OCI-LY7 (cell line): ENCODE results near the gene RAB8B. TPM values are rescaled to one million over a fixed set of nuclear protein-coding genes. Genes with fewer than 3 reads are reported as not detected.

Source experiments
- BruUV-seq: library from RNA; stranded (reverse); fragments of 400-500 nt; replicated peaks from 2 replicates; lab custom pipeline; 2021; lab: Mats Ljungman, UMichigan
- CTCF ChIA-PET: fragments of 300-600 bp; sonication (Branson Sonifier 250); formaldehyde crosslinking; loops from one replicate; lab custom pipeline; 2022; ENCODE audit warnings: antibody characterized with exemption; ENCODE audit not compliant: unreplicated experiment; lab: Charles Lee
- POLR2A ChIA-PET: fragments of 300-600 bp; sonication (Branson Sonifier 250); formaldehyde crosslinking; loops from one replicate; lab custom pipeline; 2022; ENCODE audit warnings: antibody characterized with exemption; lab: Charles Lee
- DNase-seq: peaks from one replicate; pipeline ENCODE4 v3.0.0-alpha.2; 2015; ENCODE audit warnings: low spot score
- H2AFZ ChIP-seq: fragments of 200-600 bp; sonication (generic), shearing (Covaris generic); 2 replicates; pipeline ENCODE4 v1.6.1; 2014; ENCODE audit warnings: mild to moderate bottlenecking, antibody characterized with exemption, low read length, moderate library complexity
- H3K27ac ChIP-seq: fragments of 200-600 bp; sonication (generic); 2 replicates; pipeline ENCODE4 v1.5.1; 2014; ENCODE audit warnings: mixed run types, low read depth, mild to moderate bottlenecking, moderate library complexity, low read length, inconsistent platforms; ENCODE audit not compliant: poor library complexity, severe bottlenecking
- H3K36me3 ChIP-seq: fragments of 200-600 bp; sonication (generic); 2 replicates; pipeline ENCODE4 v1.6.1; 2014; ENCODE audit warnings: mild to moderate bottlenecking, antibody characterized with exemption, low read length, moderate library complexity, mixed read lengths; ENCODE audit not compliant: insufficient read depth
- H3K4me1 ChIP-seq: fragments of 200-600 bp; sonication (generic); 2 replicates; pipeline ENCODE4 v1.5.1; 2014; ENCODE audit warnings: mild to moderate bottlenecking, low read length; ENCODE audit not compliant: insufficient read depth, poor library complexity, severe bottlenecking
- H3K4me2 ChIP-seq: fragments of 200-600 bp; sonication (generic); 2 replicates; pipeline ENCODE4 v1.6.1; 2014; ENCODE audit warnings: mild to moderate bottlenecking, low read length
- H3K4me3 ChIP-seq: fragments of 200-600 bp; sonication (generic); 2 replicates; pipeline ENCODE4 v1.5.1; 2014; ENCODE audit warnings: mild to moderate bottlenecking, low read depth, low read length; ENCODE audit not compliant: poor library complexity, severe bottlenecking
- H3K79me2 ChIP-seq: fragments of 200-600 bp; sonication (generic); 2 replicates; pipeline ENCODE4 v1.6.1; 2016; ENCODE audit warnings: low read depth, mild to moderate bottlenecking, low read length, moderate library complexity, mixed read lengths; ENCODE audit not compliant: insufficient read depth
- H3K9me2 ChIP-seq: fragments of 200-600 bp; sonication (generic); 2 replicates; pipeline ENCODE4 v1.6.1; 2016; ENCODE audit warnings: mild to moderate bottlenecking, low read length, mixed read lengths; ENCODE audit not compliant: insufficient read depth
- H3K9me3 ChIP-seq: fragments of 200-600 bp; sonication (generic); 2 replicates; pipeline ENCODE4 v1.6.1; 2014; ENCODE audit warnings: mild to moderate bottlenecking, mixed run types, low read length, mixed read lengths
- H4K20me1 ChIP-seq: fragments of 200-600 bp; sonication (generic); 2 replicates; pipeline ENCODE4 v1.6.1; 2014; ENCODE audit warnings: mild to moderate bottlenecking, antibody characterized with exemption, low read length, moderate library complexity, mixed read lengths; ENCODE audit not compliant: insufficient read depth
- CTCF ChIP-seq: fragments of 200-600 bp; sonication (generic); conservative IDR thresholded peaks from 2 replicates; pipeline ENCODE4 v1.5.1; 2014; ENCODE audit warnings: mild to moderate bottlenecking, antibody characterized with exemption, low read length, moderate library complexity, mixed read lengths
- EZH2phosphoT487 ChIP-seq: fragments of 200-600 bp; sonication (generic); IDR thresholded peaks from 2 replicates; pipeline ENCODE4 v1.6.1; 2018; ENCODE audit warnings: low read depth, borderline replicate concordance, mild to moderate bottlenecking, mixed run types, antibody characterized with exemption, low read length, moderate library complexity, mixed read lengths
- intact Hi-C: fragments of 100-400 bp; cut with micrococcal nuclease; formaldehyde crosslinking; loops from one replicate; pipeline ENCODE4 v1.10.0; 2022; ENCODE audit not compliant: unreplicated experiment
- total RNA-seq, 2 experiments: library from RNA; depleted of rRNA in 1 of 2; stranded (reverse); fragments of >200 nt in 1 of 2; shearing (Covaris generic) in 1 of 2; gene quantifications; 2 replicates each; pipeline ENCODE4 v1.2.3, GENCODE V29; 2014 to 2022

The RAB8B gene
- total RNA-seq, 2 experiments from 2014 or later = 4.9 to 18.6 TPM

GRCh38 chr15:63305260-63305659 lies 115.9 kb downstream of the RAB8B start:
- no peak for DNase-seq
- no TSS peak for BruUV-seq
- TF ChIP-seq EZH2phosphoT487 = no peak

GRCh38 chr15:63306492-63307073 lies 117.2 kb downstream of the RAB8B start:
- H3K4me2 ChIP-seq = no peak overlapping the region
- no peaks in the 10 kb centered on the region for H3K79me2 ChIP-seq
- TSS peak; percentile 36 for BruUV-seq
- TF ChIP-seq CTCF = no peak
- TF ChIP-seq EZH2phosphoT487 = no peak
- H4K20me1 ChIP-seq = no peaks in the 10 kb centered on the region
- no peak overlapping the region for H3K4me3 ChIP-seq
- H3K27ac ChIP-seq = no peak overlapping the region
- H2AFZ ChIP-seq = no peak overlapping the region
- POLR2A ChIA-PET = no interaction called here
- CTCF ChIA-PET = no interaction called here
- DNase-seq = no peak
- H3K36me3 ChIP-seq = no peaks in the 10 kb centered on the region
- intact Hi-C loops = no loop called here
- no peaks in the 10 kb centered on the region for H3K4me1 ChIP-seq
- no peaks in the 10 kb centered on the region for H3K9me3 ChIP-seq
- no peaks in the 10 kb centered on the region for H3K9me2 ChIP-seq

More at GRCh38 chr15:63305260-63305659, 115.9 kb downstream of the RAB8B start:
- Histone ChIP-seq H3K4me1 (no peaks in the 10 kb centered on the region), H3K36me3 (no peaks in the 10 kb centered on the region), H3K27ac (no peak overlapping the region), H3K4me2 (no peak overlapping the region), H4K20me1 (no peaks in the 10 kb centered on the region), H3K9me3 (no peaks in the 10 kb centered on the region), H2AFZ (no peak overlapping the region), H3K79me2 (no peaks in the 10 kb centered on the region), H3K9me2 (no peaks in the 10 kb centered on the region), H3K4me3 (no peak overlapping the region)
- ChIA-PET CTCF (no interaction called here), POLR2A (no interaction called here)
- intact Hi-C loops = no loop called here

GRCh38 chr15:63308491-63308890 lies 119.1 kb downstream of the RAB8B start:
- BruUV-seq = no TSS peak
- no peak overlapping the region for H3K4me2 ChIP-seq

More at GRCh38 chr15:63308491-63308890, 119.1 kb downstream of the RAB8B start:
- Histone ChIP-seq H3K79me2 (no peaks in the 10 kb centered on the region), H2AFZ (no peak overlapping the region), H3K9me2 (no peaks in the 10 kb centered on the region), H3K4me3 (no peak overlapping the region), H3K9me3 (no peaks in the 10 kb centered on the region), H3K4me1 (no peaks in the 10 kb centered on the region), H3K27ac (no peak overlapping the region), H3K36me3 (no peaks in the 10 kb centered on the region), H4K20me1 (no peaks in the 10 kb centered on the region)
- TF ChIP-seq CTCF (no peak), EZH2phosphoT487 (no peak)
- ChIA-PET POLR2A (no interaction called here), CTCF (no interaction called here)
- DNase-seq = no peak
- intact Hi-C loops = no loop called here
